HG03469 (cell line): ENCODE measurements around the gene MRPL16.
"Not testable (repeated sequence)": the region's sequence is repeated elsewhere in the genome, so short reads cannot be mapped to it uniquely, and the experiment has no call there.

ENCODE experiments used
- ATAC-seq: cut with Tn5 transposase; IDR thresholded peaks from one replicate; pipeline ENCODE4 v1.9.1; 2021; ENCODE audit warnings: mild to moderate bottlenecking, moderate library complexity, moderate number of reproducible peaks; ENCODE audit not compliant: unreplicated experiment

Gene MRPL16

DNA sequence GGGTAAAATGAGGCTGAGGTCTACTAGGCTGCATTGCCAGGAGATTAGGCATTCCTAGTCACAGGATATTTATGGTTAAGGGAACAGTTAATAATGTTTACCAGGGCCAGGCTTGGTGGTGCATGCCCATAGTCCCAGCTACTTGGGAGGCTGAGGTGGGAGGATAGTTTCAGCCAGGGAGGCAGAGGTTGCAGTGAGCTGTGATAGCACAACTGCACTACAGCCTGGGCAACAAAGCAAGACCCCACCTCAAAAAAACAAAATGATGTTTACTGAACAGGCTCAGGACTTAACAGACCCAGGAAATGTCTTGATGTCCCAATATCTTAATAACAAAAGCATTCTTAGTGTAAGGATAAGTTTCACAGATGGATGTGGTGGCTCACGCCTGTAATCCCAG lies 2.8 kb upstream of the MRPL16 start:
- no peak for ATAC-seq

GRCh38 chr11:59812220-59812619 lies 1.6 kb upstream of the MRPL16 start:
- ATAC-seq = no peak

- ATAC-seq = no peak
These were observed 307 bp upstream of the MRPL16 start for GRCh38 chr11:59810911-59811259.

- ATAC-seq = no peak
These were observed 3.4 kb downstream of the MRPL16 start for GRCh38 chr11:59807047-59807610.

GRCh38 chr11:59804061-59804460 lies 6.5 kb downstream of the MRPL16 start:
- ATAC-seq = no peak

GRCh38 chr11:59802639-59803176 lies 7.9 kb downstream of the MRPL16 start:
- no peak for ATAC-seq

- no peak for ATAC-seq
These were observed 8.5 kb downstream of the MRPL16 start for GRCh38 chr11:59801981-59802638.

DNA sequence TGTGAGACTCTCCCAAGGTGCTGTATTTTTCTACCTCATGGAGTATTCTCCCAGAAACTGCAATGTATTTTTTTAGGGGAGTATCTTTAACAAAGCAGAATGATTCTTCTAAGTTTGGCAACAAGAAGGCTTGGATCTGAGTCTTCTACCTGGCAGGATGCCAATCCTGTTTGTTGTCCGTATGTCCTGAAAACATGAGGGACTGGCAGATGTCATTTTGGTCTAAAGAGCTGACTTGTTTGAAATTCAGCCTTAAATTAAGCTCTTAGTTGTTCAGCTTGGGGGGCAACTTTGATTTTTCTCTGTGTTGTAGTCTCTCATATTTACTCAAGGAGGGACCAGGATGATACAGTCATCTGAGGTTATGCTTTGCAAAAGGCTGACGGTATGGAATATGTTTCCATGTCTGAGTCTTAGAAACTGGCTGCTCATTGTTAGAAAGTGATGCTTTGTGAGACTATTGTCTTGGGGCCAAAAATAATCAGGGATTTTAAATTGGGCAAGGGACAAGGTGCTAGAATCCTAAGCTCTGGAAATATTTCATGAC lies 9.3 kb downstream of the MRPL16 start:
- ATAC-seq = no peak

GRCh38 chr11:59800390-59801025 lies 10.1 kb downstream of the MRPL16 start:
- ATAC-seq = no peak

- ATAC-seq = no peak
These were observed 16.2 kb downstream of the MRPL16 start for GRCh38 chr11:59794417-59794816.

- no peak for ATAC-seq
These were observed 18.1 kb downstream of the MRPL16 start for GRCh38 chr11:59792507-59792906.

DNA sequence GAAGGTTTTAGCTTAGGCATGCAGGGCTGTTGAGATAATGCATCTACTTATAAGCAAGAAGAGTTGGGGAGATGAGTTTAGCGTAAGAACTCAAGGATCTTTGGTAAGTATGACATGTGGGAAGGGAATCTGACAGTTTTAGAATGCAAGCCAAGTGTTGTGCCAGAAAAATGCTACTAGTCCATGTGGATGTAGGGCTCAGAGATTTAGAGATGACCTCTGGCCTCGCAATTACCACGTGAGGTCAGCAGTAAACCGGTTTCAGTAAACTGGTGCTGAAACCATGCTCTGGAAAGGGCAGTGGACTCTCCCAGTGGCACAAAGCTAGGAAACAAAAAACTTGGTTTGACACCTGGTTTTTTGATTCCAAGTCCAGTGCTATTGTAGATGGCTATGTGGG lies 18.9 kb downstream of the MRPL16 start:
- ATAC-seq = no peak

DNA sequence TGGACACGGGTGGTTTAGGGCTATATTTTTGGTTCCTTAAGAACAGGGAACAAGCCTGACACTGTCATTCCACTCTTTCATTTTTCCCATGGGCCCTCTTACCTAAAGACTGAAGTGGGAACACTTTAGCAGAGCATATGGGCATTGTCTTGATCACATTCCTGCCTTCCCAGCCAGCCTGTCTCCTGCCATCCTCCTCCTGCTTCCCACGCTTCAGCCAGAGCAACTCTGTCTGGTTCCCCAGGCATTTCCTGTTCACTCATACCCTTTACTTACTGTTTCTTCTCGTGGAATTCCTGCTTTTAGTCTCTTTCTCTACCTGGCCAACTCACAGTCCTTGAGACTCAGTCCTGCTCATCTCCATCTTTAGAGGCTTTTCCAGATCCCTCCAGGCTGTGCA lies 22.8 kb downstream of the MRPL16 start:
- no peak for ATAC-seq

DNA sequence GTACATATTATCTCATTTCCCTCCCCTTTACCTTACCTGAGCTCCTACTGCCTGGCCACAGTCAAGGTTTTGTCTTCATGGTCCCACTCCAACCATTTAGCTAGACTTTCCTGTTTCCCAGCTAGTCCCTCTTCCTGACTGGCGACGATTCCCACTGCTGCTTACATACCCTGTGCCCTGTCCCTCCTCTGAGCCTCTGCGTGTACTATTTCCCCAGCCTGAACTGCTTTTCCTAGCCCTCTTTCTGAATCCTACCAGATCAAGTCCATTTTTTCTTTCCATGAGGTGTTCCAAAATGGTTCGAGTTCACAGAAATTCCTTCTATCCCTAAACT lies 23.4 kb downstream of the MRPL16 start:
- ATAC-seq = no peak

DNA sequence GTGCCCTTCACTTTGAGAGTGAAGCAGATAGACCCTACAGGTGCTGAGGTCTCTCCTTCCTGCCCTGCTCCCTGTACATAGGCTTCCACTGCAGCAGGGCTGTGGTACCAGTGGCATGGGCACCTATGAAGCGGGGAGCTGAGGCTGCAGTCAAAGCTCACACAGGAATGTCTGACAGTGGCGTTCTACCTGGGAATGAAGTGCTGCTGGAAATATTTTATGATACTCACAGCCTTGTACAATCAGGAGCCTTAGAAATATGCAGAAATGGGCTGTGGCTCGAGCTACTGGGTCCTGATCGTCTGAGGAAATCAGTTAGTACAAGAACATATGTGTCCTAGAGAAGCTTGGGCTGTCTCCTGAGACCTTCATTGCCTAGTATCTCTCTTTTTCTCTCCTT lies 24.8 kb downstream of the MRPL16 start:
- no peak for ATAC-seq

DNA sequence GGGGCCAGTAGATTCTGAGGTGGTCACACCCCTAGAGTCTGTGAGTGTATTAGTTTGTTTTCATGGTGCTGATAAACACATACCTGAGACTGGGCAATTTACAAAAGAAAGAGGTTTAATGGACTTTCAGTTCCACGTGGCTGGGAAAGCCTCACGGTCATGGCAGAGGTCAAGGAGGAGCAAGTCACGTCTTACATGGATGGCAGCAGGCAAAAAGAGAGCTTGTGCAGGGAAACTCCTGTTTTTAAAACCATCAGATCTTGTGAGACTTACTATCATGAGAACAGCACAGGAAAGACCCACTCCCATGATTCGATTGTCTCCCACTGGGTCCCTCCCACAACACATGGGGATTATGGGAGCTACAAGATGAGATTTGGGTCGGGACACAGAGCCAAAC lies 26.1 kb downstream of the MRPL16 start:
- not testable (repeated sequence) for ATAC-seq

DNA sequence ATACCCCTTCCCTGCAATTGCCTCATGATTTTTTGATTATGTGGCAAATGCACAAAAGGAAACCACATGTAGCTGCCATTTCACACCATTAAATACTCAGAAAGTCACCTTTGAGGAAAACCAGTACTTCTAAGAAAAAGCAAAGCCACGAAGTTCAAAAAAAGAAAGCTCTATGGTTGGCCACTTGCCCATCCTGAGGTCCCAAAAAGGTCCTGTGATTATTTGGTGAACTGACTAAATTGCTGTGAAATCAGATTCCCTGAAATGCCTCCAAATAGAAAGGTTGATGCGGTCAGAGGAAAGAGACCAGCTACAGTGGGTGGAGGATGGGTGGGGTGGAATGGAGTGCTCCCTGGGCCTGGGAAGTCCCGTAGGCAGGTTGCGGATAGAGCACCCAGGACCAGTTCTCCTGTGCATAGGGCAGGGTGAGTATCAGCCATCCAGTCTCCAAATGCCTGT lies 26.9 kb downstream of the MRPL16 start:
- ATAC-seq = no peak

GRCh38 chr11:59782080-59782479 lies 28.5 kb downstream of the MRPL16 start:
- no peak for ATAC-seq

DNA sequence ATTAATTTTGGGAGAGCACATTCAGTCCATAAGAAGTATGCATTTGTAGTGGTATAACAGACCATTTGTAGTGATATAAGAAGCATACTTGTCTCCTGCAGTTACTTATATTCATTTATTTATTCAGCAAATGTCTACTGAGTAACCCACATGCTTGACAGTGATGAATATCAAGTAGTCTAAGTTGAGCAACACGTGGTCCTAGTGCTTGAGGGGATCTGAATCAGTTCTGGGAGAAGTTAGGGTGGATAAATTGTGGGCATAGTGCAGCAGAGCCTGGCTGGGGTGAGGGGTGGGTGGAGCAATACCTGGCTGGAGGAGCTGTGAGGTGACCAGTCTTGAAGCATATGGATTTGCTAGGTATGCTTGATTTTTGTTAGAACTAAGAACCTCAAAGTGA lies 31.1 kb downstream of the MRPL16 start:
- ATAC-seq = no peak

DNA sequence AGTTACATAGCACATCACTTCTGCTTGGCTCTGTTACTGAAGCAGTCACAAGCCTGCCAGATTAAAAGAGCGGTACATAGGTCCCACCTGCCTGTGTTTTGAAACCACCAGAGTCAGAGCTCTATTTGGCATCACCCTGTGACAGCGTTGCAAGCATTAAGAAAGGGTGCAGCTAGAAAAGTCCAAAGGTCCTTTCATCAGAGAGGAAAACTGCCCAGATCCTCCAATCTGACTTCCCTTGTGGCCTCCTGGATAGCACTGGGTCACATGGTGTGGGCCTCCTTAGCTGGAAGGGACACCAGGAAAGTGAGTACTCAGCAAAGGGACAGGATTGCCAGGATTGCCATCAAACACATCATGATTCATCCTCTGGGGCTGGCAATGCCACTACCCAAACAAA lies 32.5 kb downstream of the MRPL16 start:
- no peak for ATAC-seq

- no peak for ATAC-seq
These were observed 33.5 kb downstream of the MRPL16 start for GRCh38 chr11:59777104-59777503.
